H1 (cell line): ENCODE results near the gene GNB3. TPM values are rescaled to one million over a fixed set of nuclear protein-coding genes. Genes with fewer than 3 reads are reported as not detected.

Experiments
- RNF2 ChIP-seq: fragments of 200-900, 300-1000 bp; sonication (generic); IDR thresholded peaks from 2 replicates; pipeline ENCODE4 v1.7.1; 2016; ENCODE audit warnings: borderline replicate concordance, low read depth, mild to moderate bottlenecking, antibody characterized with exemption, low read length; ENCODE audit not compliant: poor library complexity, severe bottlenecking; ENCODE audit errors: missing control alignments
- polyA plus RNA-seq, 7 experiments: library from polyadenylated mRNA; depleted of rRNA in 3 of 7; stranded (reverse) in 5 of 7; unstranded in 2 of 7; fragments of >200 nt in 5 of 7; fragments of 200-250 nt in 2 of 7; gene quantifications; 1 replicate in 5 of 7; 2 replicates in 1 of 7; 4 replicates in 1 of 7; pipeline versions ENCODE4 v1.2.1 to v1.2.3, GENCODE V29; 2011 to 2013; ENCODE audit warnings: missing spikeins in 2 of 7, mixed read lengths in 2 of 7
- total RNA-seq: library from RNA; stranded (reverse); fragmentation: NEBNext Ultra II Directional; extraction: Animal tissue kit (Norgen Biotek cat#: 25700); gene quantifications from 2 replicates; pipeline ENCODE4 v1.2.1, GENCODE V29; 2021

GNB3 gene
- total and polyA plus RNA-seq, 2 of the 8 experiments (the other 6 are each of a cell fraction or from before 2014, with no cell fraction given) = 9.9 TPM

DNA sequence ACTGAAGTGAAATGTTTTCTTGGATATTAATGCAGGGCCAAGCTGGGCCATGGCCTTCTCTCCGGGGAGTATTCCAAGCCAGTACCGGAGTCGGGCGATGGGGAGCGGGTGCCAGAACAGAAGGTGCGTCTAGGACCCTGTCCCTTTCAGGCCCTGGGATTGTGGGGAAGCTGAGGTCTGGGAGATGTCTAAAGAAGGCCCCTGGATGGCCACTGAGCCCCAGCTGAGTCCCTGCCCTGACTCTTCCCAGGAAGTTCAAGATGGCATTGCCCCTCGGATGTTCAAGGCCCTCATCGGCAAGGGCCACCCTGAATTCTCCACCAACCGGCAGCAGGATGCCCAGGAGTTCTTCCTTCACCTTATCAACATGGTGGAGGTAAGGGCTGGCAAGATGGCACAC, 19.4 kb downstream of the GNB3 start (continued):
- TF ChIP-seq RNF2 = no peak
